Measurements from ENCODE around the gene EPN3. TPM values are rescaled to one million over a fixed set of nuclear protein-coding genes. Genes with fewer than 3 reads are reported as not detected.

EPN3 gene
- polyA plus RNA-seq, 1 of the 3 experiments (the other 2 are of a cell fraction) = 0.05 TPM

DNA sequence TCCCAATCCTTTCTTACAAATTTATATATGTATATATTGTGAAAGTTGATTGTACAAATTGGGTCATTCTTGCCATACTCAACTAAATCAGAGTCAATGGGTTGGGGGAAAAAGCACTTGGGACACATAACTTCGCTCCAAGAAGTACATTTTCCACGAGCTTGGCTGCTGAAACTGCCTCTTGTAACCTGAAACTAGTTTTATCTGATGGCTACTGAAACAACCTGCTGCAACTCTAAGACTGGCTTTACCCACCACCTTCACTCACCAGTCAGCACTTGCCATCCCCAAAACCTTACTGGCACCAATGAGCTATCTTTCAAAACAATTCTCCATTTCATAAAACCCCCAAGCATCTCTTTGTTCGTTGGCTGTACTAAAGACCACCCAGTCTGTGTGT is 38.8 kb upstream of the EPN3 start:
- ChIA-PET CTCF (interaction anchor here (0.7 to 3.2 kb wide), 6 partner anchors 11 to 134 kb away, joined by 3 to 28 read pairs (median 8); partner anchors contain the start of gene RSAD1), POLR2A (no interaction called here)
- H3K4me1 ChIP-seq (ENCODE audit: control insufficient read depth in 1 of 2, insufficient read depth in 2 of 2, low read depth in 1 of 2, low read length in 1 of 2) = no peaks in the 10 kb centered on the region
- no peaks in the 10 kb centered on the region for H3K9me2 ChIP-seq
- H3K36me3 ChIP-seq (replicated peaks in 1 of 2; ENCODE audit: control insufficient read depth in 1 of 2, insufficient read depth in 2 of 2, low read length in 1 of 2) = no peaks in the 10 kb centered on the region
- H4K20me1 ChIP-seq (ENCODE audit: insufficient read depth) = no peaks in the 10 kb centered on the region
- H3K27ac ChIP-seq (ENCODE audit: low read depth in 2 of 2, low read length in 1 of 2) = no peak overlapping the region
- H3K4me2 ChIP-seq = no peak overlapping the region
- no peak for DNase-seq
- H3K27me3 ChIP-seq (ENCODE audit: insufficient read depth) = no peaks in the 10 kb centered on the region
- H3K9me3 ChIP-seq = no peaks in the 10 kb centered on the region
- H2AFZ ChIP-seq (ENCODE audit: low read depth) = no peak overlapping the region
- no peaks in the 10 kb centered on the region for H3F3A ChIP-seq (replicated peaks; ENCODE audit: insufficient read depth)
- H3K79me2 ChIP-seq (ENCODE audit: insufficient read depth) = no peaks in the 10 kb centered on the region
- TF ChIP-seq GATA2 (CRISPR knock-in tag; IDR thresholded peaks at IDR 0.05) (no peak), NFIC (IDR thresholded peaks at IDR 0.05; ENCODE audit: borderline replicate concordance) (no peak), YY1 (IDR thresholded peaks at IDR 0.05; ENCODE audit: low read depth) (no peak), FOXJ3 (CRISPR knock-in tag; IDR thresholded peaks at IDR 0.05) (no peak)
- TF ChIP-seq, protein P1, sequence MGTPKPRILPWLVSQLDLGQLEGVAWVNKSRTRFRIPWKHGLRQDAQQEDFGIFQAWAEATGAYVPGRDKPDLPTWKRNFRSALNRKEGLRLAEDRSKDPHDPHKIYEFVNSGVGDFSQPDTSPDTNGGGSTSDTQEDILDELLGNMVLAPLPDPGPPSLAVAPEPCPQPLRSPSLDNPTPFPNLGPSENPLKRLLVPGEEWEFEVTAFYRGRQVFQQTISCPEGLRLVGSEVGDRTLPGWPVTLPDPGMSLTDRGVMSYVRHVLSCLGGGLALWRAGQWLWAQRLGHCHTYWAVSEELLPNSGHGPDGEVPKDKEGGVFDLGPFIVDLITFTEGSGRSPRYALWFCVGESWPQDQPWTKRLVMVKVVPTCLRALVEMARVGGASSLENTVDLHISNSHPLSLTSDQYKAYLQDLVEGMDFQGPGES (IDR thresholded peaks at IDR 0.05; ENCODE audit: low read depth, low read length) = no peak
- TF ChIP-seq, protein P2, sequence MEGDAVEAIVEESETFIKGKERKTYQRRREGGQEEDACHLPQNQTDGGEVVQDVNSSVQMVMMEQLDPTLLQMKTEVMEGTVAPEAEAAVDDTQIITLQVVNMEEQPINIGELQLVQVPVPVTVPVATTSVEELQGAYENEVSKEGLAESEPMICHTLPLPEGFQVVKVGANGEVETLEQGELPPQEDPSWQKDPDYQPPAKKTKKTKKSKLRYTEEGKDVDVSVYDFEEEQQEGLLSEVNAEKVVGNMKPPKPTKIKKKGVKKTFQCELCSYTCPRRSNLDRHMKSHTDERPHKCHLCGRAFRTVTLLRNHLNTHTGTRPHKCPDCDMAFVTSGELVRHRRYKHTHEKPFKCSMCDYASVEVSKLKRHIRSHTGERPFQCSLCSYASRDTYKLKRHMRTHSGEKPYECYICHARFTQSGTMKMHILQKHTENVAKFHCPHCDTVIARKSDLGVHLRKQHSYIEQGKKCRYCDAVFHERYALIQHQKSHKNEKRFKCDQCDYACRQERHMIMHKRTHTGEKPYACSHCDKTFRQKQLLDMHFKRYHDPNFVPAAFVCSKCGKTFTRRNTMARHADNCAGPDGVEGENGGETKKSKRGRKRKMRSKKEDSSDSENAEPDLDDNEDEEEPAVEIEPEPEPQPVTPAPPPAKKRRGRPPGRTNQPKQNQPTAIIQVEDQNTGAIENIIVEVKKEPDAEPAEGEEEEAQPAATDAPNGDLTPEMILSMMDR (IDR thresholded peaks at IDR 0.05) = no peak
- 26% methylated on average over 3 of the region's 3 CpGs for WGBS (ENCODE audit: low lambda C conversion rate)
- no peak overlapping the region for H3K4me3 ChIP-seq (ENCODE audit: low read depth in 2 of 2, low read length in 1 of 2)
- no peak overlapping the region for H3K9ac ChIP-seq

DNA sequence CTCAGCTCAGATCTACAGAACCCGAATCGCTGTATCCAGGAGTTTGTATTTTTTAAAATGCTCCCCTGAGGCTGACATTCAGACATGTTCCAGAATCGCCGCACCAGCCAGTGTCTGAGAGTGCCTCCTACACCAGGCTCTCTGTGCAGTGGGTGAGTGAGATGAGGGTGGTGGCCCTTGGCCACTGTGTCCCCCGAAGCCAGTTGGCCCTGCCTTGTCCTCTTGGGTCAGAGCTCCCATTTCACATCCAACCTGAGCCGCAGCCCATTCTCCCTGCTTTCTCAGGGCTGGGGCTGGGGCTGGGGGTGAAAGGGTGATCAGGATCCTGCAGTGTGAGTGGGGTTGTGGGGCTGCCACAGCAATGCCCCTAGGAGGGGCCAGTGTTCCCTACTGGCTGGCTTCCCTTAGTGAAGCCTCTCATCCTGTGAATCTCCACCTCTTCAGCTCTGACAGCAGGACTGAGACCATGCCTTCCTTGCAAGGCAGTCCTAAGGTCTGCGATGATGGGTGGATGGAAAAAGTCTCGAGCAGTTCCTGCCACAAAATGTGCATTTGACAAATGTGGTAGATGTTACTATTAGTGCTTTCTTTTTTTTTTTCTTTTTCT is 37.2 kb upstream of the EPN3 start:
- no peak overlapping the region for H3K27ac ChIP-seq (ENCODE audit: low read depth in 2 of 2, low read length in 1 of 2)
- no peaks in the 10 kb centered on the region for H3K9me2 ChIP-seq
- H3K9ac ChIP-seq = no peak overlapping the region
- no peaks in the 10 kb centered on the region for H3K79me2 ChIP-seq (ENCODE audit: insufficient read depth)
- H3K4me2 ChIP-seq = no peak overlapping the region
- TF ChIP-seq FOXJ3 (CRISPR knock-in tag; IDR thresholded peaks at IDR 0.05) (no peak), EP300 (IDR thresholded peaks at IDR 0.05; ENCODE audit: borderline replicate concordance in 1 of 2, low read depth in 1 of 2, low read length in 1 of 2) (no peak), POLR2AphosphoS5 (IDR thresholded peaks at IDR 0.05; ENCODE audit: low read depth, low read length) (no peak), RFX5 (IDR thresholded peaks at IDR 0.05; ENCODE audit: low read length) (no peak), NFIC (IDR thresholded peaks at IDR 0.05; ENCODE audit: borderline replicate concordance) (no peak), TCF12 (IDR thresholded peaks at IDR 0.05) (no peak), FOSL2 (IDR thresholded peaks at IDR 0.05; ENCODE audit: borderline replicate concordance, low read depth) (no peak), RXRA (IDR thresholded peaks at IDR 0.05; ENCODE audit: borderline replicate concordance, low read depth) (no peak), SIN3A (IDR thresholded peaks at IDR 0.05; ENCODE audit: borderline replicate concordance, low read depth, low read length) (no peak), TEAD4 (IDR thresholded peaks at IDR 0.05; ENCODE audit: borderline replicate concordance, insufficient read depth) (no peak), SMC3 (IDR thresholded peaks at IDR 0.05; ENCODE audit: low read depth, low read length) (no peak)
- TF ChIP-seq, protein P2 (IDR thresholded peaks at IDR 0.05) = no peak
- CTCF ChIA-PET = interaction anchor here (1.0 to 13.3 kb wide), 5 partner anchors 10 to 37 kb away, joined by 3 to 183 read pairs (median 4); no protein-coding TSS in a partner anchor
- 79% methylated on average over 8 of the region's 8 CpGs for WGBS (ENCODE audit: low lambda C conversion rate)
- POLR2A ChIA-PET = interaction anchor here (0.6 kb wide), 2 partner anchors 10 to 47 kb away, joined by 3 read pairs; no protein-coding TSS in a partner anchor
- H3F3A ChIP-seq (replicated peaks; ENCODE audit: insufficient read depth) = peaks cover 10% of the 10 kb centered on the region
- H3K4me3 ChIP-seq (ENCODE audit: low read depth in 2 of 2, low read length in 1 of 2) = no peak overlapping the region
- H3K36me3 ChIP-seq (replicated peaks in 1 of 2; ENCODE audit: control insufficient read depth in 1 of 2, insufficient read depth in 2 of 2, low read length in 1 of 2) = no peaks in the 10 kb centered on the region
- H3K9me3 ChIP-seq = no peaks in the 10 kb centered on the region
- no peak for DNase-seq
- no peak overlapping the region for H2AFZ ChIP-seq (ENCODE audit: low read depth)
- no peaks in the 10 kb centered on the region for H4K20me1 ChIP-seq (ENCODE audit: insufficient read depth)
- H3K4me1 ChIP-seq (ENCODE audit: control insufficient read depth in 1 of 2, insufficient read depth in 2 of 2, low read depth in 1 of 2, low read length in 1 of 2) = no peaks in the 10 kb centered on the region
- no peaks in the 10 kb centered on the region for H3K27me3 ChIP-seq (ENCODE audit: insufficient read depth)
